Cardiac muscle cell (in vitro differentiated cells and primary cell): ENCODE data around the gene F3. TPM values are rescaled to one million over a fixed set of nuclear protein-coding genes. Genes with fewer than 3 reads are reported as not detected.

ENCODE experiments used
- DNase-seq, 2 donors: peaks; one replicate each; pipeline versions ENCODE4 v3.0.0 to v3.0.0-alpha.2; 2010 to 2017; ENCODE audit warnings: low read depth in 1 of 2, low spot score in 1 of 2
- H3K27ac ChIP-seq: fragments of 200-600 bp; sonication (generic); 2 replicates; pipeline ENCODE4 v1.5.1; 2016
- H3K27me3 ChIP-seq: fragments of 200-600 bp; sonication (generic); 2 replicates; pipeline ENCODE4 v1.6.0; 2016; ENCODE audit warnings: control low read depth
- H3K36me3 ChIP-seq: fragments of 200-600 bp; sonication (generic); 2 replicates; pipeline ENCODE4 v1.5.1; 2016; ENCODE audit warnings: control low read depth
- H3K4me1 ChIP-seq: fragments of 200-600 bp; sonication (generic); 2 replicates; pipeline ENCODE4 v1.8.1; 2017; ENCODE audit warnings: low read depth, mild to moderate bottlenecking, mixed run types
- H3K4me3 ChIP-seq: fragments of 200-600 bp; sonication (generic); 2 replicates; pipeline ENCODE4 v1.5.1; 2016; ENCODE audit warnings: mild to moderate bottlenecking
- H3K9me3 ChIP-seq: fragments of 200-600 bp; sonication (generic); 2 replicates; pipeline ENCODE4 v1.5.1; 2017; ENCODE audit warnings: low read depth, mild to moderate bottlenecking, control low read depth
- CTCF ChIP-seq: IDR thresholded peaks from 2 replicates; pipeline ENCODE4 v1.5.1; 2012; ENCODE audit warnings: low read depth, mild to moderate bottlenecking, low read length
- polyA plus RNA-seq: library from polyadenylated mRNA; unstranded; fragments of >200 nt; fragmentation: Nextera tagmentation; extraction: Ambion mirVana; gene quantifications from 2 replicates; pipeline ENCODE4 v1.2.1, GENCODE V29; 2016
- total RNA-seq: library from RNA; depleted of rRNA; stranded (reverse); fragments of >200 nt; gene quantifications from 2 replicates; pipeline ENCODE4 v1.2.3, GENCODE V29; 2016

Gene F3
- total and polyA plus RNA-seq, 2 experiments from 2014 or later, result 0.81 to 1.6 TPM

DNA sequence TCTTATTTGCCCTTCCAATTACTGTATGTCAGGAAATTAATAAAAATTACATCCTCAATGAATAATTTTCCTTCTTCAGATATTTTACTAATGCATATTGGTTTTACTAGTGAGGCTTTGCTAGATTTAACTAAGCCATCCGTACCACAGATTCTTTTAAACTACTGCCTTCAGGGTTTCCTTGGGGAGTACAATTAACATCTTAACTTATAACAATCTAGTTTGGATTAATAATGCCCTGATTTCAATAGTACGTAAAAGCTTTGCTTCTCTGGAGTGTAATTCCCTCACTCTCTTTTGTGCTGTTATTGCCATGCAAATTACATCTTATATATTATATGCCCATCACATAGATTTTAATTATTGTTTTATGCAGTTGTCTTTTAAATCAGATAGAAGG lies 24.3 kb upstream of the F3 start:
- no peaks in the 10 kb centered on the region for H3K27me3 ChIP-seq
- no peak overlapping the region for H3K27ac ChIP-seq
- no peak for DNase-seq
- H3K4me3 ChIP-seq, result no peak overlapping the region
- TF ChIP-seq CTCF, result no peak
- no peaks in the 10 kb centered on the region for H3K9me3 ChIP-seq
- no peaks in the 10 kb centered on the region for H3K4me1 ChIP-seq
- H3K36me3 ChIP-seq, result no peaks in the 10 kb centered on the region

DNA sequence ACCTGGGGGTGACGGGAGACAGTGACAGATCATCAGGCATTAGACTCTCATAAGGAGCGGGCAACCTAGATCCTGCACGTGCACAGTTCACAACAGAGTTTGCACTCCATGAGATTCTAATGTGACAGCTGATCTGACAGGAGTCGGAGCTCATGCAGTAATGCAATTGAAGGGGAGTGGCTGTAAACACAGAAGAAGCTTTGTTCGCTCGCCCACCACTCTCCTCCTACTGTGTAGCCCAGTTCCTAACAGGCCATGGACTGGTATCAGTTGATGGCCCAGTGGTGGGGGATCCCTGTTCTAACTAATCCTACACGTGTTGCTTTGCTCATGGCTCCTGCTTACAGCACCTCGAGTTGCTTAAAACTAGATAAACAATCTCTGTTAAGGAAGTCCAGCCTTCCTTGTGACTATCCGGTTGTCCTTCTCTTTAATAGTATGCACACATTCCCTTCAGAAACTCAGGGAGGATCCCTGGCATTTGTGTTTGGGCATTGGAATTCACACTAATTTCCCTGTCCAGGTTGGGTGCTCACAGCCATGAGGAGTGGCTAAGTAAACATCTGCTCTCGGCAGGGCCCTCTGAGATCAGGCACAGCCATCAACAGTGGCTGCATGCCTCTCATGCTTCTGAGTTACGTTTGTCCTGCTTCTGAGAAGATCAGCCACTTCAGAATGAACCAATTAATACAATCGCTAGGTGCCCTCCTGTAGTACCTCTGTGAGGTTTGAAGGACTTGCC lies 21.1 kb upstream of the F3 start:
- H3K27ac ChIP-seq, result no peak overlapping the region
- H3K9me3 ChIP-seq, result no peaks in the 10 kb centered on the region
- H3K4me3 ChIP-seq, result no peak overlapping the region
- DNase-seq, result peak in 1 of 2 donors; percentile 11
- H3K27me3 ChIP-seq, result no peaks in the 10 kb centered on the region
- no peaks in the 10 kb centered on the region for H3K36me3 ChIP-seq
- no peaks in the 10 kb centered on the region for H3K4me1 ChIP-seq
- TF ChIP-seq CTCF, result no peak

DNA sequence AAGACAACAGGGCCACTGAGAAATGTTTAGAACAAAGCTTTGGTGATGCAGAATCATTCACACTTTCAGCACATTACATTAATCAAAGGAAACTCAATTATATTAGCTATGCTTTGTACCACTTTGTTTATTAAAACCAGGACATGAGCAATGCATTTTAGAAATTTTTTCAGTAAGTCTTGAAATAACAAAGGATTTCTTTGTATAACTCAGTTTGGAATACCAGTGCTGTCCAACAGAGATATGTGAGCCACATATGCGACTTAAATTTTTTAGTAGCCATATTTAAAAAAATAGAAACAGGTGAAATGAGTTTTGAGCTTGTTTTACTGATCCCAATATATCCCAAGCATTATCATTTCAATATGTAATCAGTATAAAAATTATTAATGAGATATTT lies 18.8 kb upstream of the F3 start:
- no peak for DNase-seq
- Histone ChIP-seq H3K36me3 (no peaks in the 10 kb centered on the region), H3K4me3 (no peak overlapping the region), H3K4me1 (no peaks in the 10 kb centered on the region), H3K27me3 (no peaks in the 10 kb centered on the region), H3K9me3 (no peaks in the 10 kb centered on the region), H3K27ac (no peak overlapping the region)
- no peak for TF ChIP-seq CTCF

DNA sequence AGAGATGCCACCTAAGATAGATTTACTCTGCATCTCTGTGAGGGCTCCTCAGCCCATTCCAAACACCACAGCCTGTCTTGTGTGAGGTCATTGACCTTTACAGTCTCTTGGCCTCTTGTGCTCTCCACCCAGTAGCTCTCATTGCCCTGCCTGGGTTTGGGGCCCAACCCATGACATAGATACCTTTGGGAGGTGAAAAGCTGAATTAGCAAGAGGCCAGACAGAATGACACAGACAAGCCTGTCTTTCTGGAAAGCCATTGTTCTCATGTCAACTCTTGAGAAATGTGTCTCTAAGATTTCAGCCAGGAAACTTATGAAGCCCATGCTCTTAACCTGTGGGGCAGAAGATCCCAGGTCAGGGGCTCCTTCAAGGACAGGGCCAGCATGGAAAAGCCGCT lies 18.4 kb upstream of the F3 start:
- H3K4me3 ChIP-seq, result no peak overlapping the region
- no peak for DNase-seq
- H3K27ac ChIP-seq, result no peak overlapping the region
- TF ChIP-seq CTCF, result no peak
- no peaks in the 10 kb centered on the region for H3K36me3 ChIP-seq
- H3K27me3 ChIP-seq, result no peaks in the 10 kb centered on the region
- no peaks in the 10 kb centered on the region for H3K4me1 ChIP-seq
- no peaks in the 10 kb centered on the region for H3K9me3 ChIP-seq

GRCh38 chr1:94555091-94555490 lies 13.5 kb upstream of the F3 start:
- Histone ChIP-seq H3K4me1 (no peaks in the 10 kb centered on the region), H3K9me3 (no peaks in the 10 kb centered on the region), H3K36me3 (no peaks in the 10 kb centered on the region), H3K27ac (no peak overlapping the region), H3K27me3 (no peaks in the 10 kb centered on the region), H3K4me3 (no peak overlapping the region)
- DNase-seq, result no peak
- no peak for TF ChIP-seq CTCF
